Sigmoid colon (tissue), 7 donors: Measurements from ENCODE around the gene NECTIN2. TPM values are rescaled to one million over a fixed set of nuclear protein-coding genes. Genes with fewer than 3 reads are reported as not detected.
"Not testable (repeated sequence)": the region's sequence is repeated elsewhere in the genome, so short reads cannot be mapped to it uniquely, and the experiment has no call there.

Experiments
- DNase-seq: peaks from one replicate; pipeline ENCODE4 v3.0.0-alpha.2; 2019
- H3K27ac ChIP-seq, 4 donors: fragments of 200-600 bp; sonication (generic); one replicate each; pipeline ENCODE4 v1.5.1; 2016 to 2019; ENCODE audit warnings: mild to moderate bottlenecking in 1 of 4
- H3K27me3 ChIP-seq, 3 donors: fragments of 200-600 bp; sonication (generic); one replicate each; pipeline ENCODE4 v1.5.1; 2019; ENCODE audit warnings: mild to moderate bottlenecking in 1 of 3
- H3K36me3 ChIP-seq, 4 donors: fragments of 200-600 bp; sonication (generic); one replicate each; pipeline ENCODE4 v1.5.1; 2016 to 2019
- H3K4me1 ChIP-seq, 4 donors: fragments of 200-600 bp; sonication (generic); one replicate each; pipeline ENCODE4 v1.5.1; 2017 to 2019
- H3K4me3 ChIP-seq, 4 donors: fragments of 200-600 bp; sonication (generic); one replicate each; pipeline ENCODE4 v1.5.1; 2017 to 2019; ENCODE audit warnings: mild to moderate bottlenecking in 2 of 4, moderate library complexity in 1 of 4
- H3K9me3 ChIP-seq, 4 donors: fragments of 200-600 bp in 3 of 4; sonication (generic) in 3 of 4; one replicate each; pipeline versions ENCODE4 v1.5.1 to v1.6.1; 2013 to 2019
- CTCF ChIP-seq, 4 experiments: fragments of 450-650 bp in 3 of 4; fragments of 200-600 bp in 1 of 4; IDR thresholded peaks; one replicate each; pipeline ENCODE4 v1.5.1; 2016 to 2019; ENCODE audit warnings: antibody characterized with exemption in 4 of 4, mild to moderate bottlenecking in 3 of 4, moderate library complexity in 2 of 4
- EP300 ChIP-seq, 4 donors: sonication (generic); formaldehyde crosslinking; IDR thresholded peaks; one replicate each; pipeline ENCODE4 v1.6.1; 2017; ENCODE audit warnings: antibody characterized with exemption in 4 of 4
- POLR2A ChIP-seq, 2 donors: fragments of 450-650 bp; IDR thresholded peaks; one replicate each; pipeline ENCODE4 v1.6.1; 2016; ENCODE audit warnings: antibody characterized with exemption in 2 of 2, mild to moderate bottlenecking in 2 of 2, moderate library complexity in 2 of 2
- POLR2AphosphoS5 ChIP-seq, 4 donors: sonication (generic); formaldehyde crosslinking; IDR thresholded peaks; one replicate each; pipeline ENCODE4 v1.6.1; 2017; ENCODE audit warnings: antibody characterized with exemption in 4 of 4
- WGBS, 2 donors: extraction: QIAGEN DNeasy Blood & Tissue Kit; methylation state at CpG; one replicate each; pipeline ENCODE4 v1.1.7; 2013; 5-methylcytosine and 5-hydroxymethylcytosine counted together
- intact Hi-C: fragments of 100-400 bp; cut with DNase I; formaldehyde crosslinking; loops from one replicate; pipeline ENCODE4 v1.15.1; 2023
- polyA plus RNA-seq, 3 donors: library from polyadenylated mRNA; stranded (reverse); fragments of 200-250 nt; gene quantifications; one replicate each; pipeline ENCODE4 v1.2.3, GENCODE V29; 2013
- total RNA-seq, 4 donors: library from RNA; depleted of rRNA; stranded (reverse); fragments of >200 nt; gene quantifications; one replicate each; pipeline ENCODE4 v1.1.0, GENCODE V29; 2016
- donor health status: healthy with polysubstance abuse.
- donor health status: Bipolar disorder and iron deficiency.
- donor health status: healthy.

Gene NECTIN2
- total and polyA plus RNA-seq, 7 donors: 15.6 to 68.6 (median 27.3) TPM

- 89 to 91% methylated on average over 4 of the region's 4 CpGs for WGBS, 2 donors
- peaks cover 0 to 23% (median 21%) of the 10 kb centered on the region in 4 donors for H3K4me1 ChIP-seq
- H3K27ac ChIP-seq: no peak overlapping the region
- TF ChIP-seq POLR2A (IDR thresholded peaks at IDR 0.05) (no peak), EP300 (IDR thresholded peaks at IDR 0.05) (no peak), CTCF (IDR thresholded peaks at IDR 0.05) (no peak), POLR2AphosphoS5 (IDR thresholded peaks at IDR 0.05) (no peak)
- no peak overlapping the region for H3K4me3 ChIP-seq
- no peaks in the 10 kb centered on the region for H3K9me3 ChIP-seq
- H3K27me3 ChIP-seq: no peaks in the 10 kb centered on the region
- H3K36me3 ChIP-seq: peaks cover 0 to 55% (median 11%) of the 10 kb centered on the region in 4 donors
- no peak for DNase-seq
- intact Hi-C loops: no loop called here
These were observed 41.6 kb downstream of the NECTIN2 start for GRCh38 chr19:44887648-44888047.

- H3K27ac ChIP-seq, H3K4me3 ChIP-seq, intact Hi-C loops, H3K27me3 ChIP-seq, DNase-seq, H3K9me3 ChIP-seq: not testable (repeated sequence)
- Histone ChIP-seq H3K36me3 (peaks cover 5 to 56% (median 17%) of the 10 kb centered on the region in 4 donors), H3K4me1 (peaks cover 0 to 26% (median 24%) of the 10 kb centered on the region in 4 donors)
- WGBS, 2 donors: 91 to 98% methylated on average over 5 of the region's 5 CpGs
These were observed 42.2 kb downstream of the NECTIN2 start for GRCh38 chr19:44888335-44888734.

- no peak for DNase-seq
- intact Hi-C loops: loop anchor here (2.0 to 5.0 kb wide), 2 partner anchors 41 to 362 kb away; partner anchors contain the start of gene MARK4
- TF ChIP-seq EP300 (IDR thresholded peaks at IDR 0.05): no peak
- no peak for TF ChIP-seq CTCF (IDR thresholded peaks at IDR 0.05)
- no peak for TF ChIP-seq POLR2A (IDR thresholded peaks at IDR 0.05)
- no peak for TF ChIP-seq POLR2AphosphoS5 (IDR thresholded peaks at IDR 0.05)
- Histone ChIP-seq H3K4me3 (peak overlapping the region; percentile 50 to 65 (median 58)), H3K9me3 (no peaks in the 10 kb centered on the region), H3K27me3 (no peaks in the 10 kb centered on the region), H3K27ac (peak overlapping the region; percentile 91 to 96 (median 94)), H3K4me1 (peaks cover 0 to 26% (median 24%) of the 10 kb centered on the region in 4 donors), H3K36me3 (peaks cover 17 to 59% (median 31%) of the 10 kb centered on the region in 4 donors)
- WGBS, 2 donors: 42 to 58% methylated on average over 17 of the region's 17 CpGs
These were observed 43.8 kb downstream of the NECTIN2 start for GRCh38 chr19:44889830-44890365.

GRCh38 chr19:44890366-44891015 lies 44.4 kb downstream of the NECTIN2 start:
- DNase-seq: no peak
- 0% methylated on average over 40 of the region's 40 CpGs for WGBS, 2 donors
- no peaks in the 10 kb centered on the region for H3K27me3 ChIP-seq
- TF ChIP-seq POLR2A (IDR thresholded peaks at IDR 0.05) (no peak), POLR2AphosphoS5 (IDR thresholded peaks at IDR 0.05) (peak in 3 of 4 donors; percentile 64 to 83 (median 78)), EP300 (IDR thresholded peaks at IDR 0.05) (peak in 1 of 4 donors; percentile 75)
- intact Hi-C loops: loop anchor here (2.0 to 5.0 kb wide), 2 partner anchors 42 to 362 kb away; partner anchors contain the start of gene MARK4
- H3K4me1 ChIP-seq: peaks cover 0 to 26% (median 24%) of the 10 kb centered on the region in 4 donors
- peak overlapping the region; percentile 91 to 96 (median 94) for H3K27ac ChIP-seq
- H3K4me3 ChIP-seq: peak overlapping the region; percentile 50 to 65 (median 58)
- peaks cover 22 to 63% (median 36%) of the 10 kb centered on the region in 4 donors for H3K36me3 ChIP-seq
- no peaks in the 10 kb centered on the region for H3K9me3 ChIP-seq

- H3K36me3 ChIP-seq: peaks cover 30 to 64% (median 41%) of the 10 kb centered on the region in 4 donors
- 0 to 1% methylated on average over 81 of the region's 81 CpGs for WGBS, 2 donors
- H3K27me3 ChIP-seq: no peaks in the 10 kb centered on the region
- no peaks in the 10 kb centered on the region for H3K9me3 ChIP-seq
- peak within 1 kb of the TSS; percentile 91 to 96 (median 94) for H3K27ac ChIP-seq
- peak; percentile 100 for DNase-seq
- no peak for TF ChIP-seq POLR2A (IDR thresholded peaks at IDR 0.05)
- TF ChIP-seq EP300 (IDR thresholded peaks at IDR 0.05): no peak
- TF ChIP-seq CTCF (IDR thresholded peaks at IDR 0.05): no peak
- TF ChIP-seq POLR2AphosphoS5 (IDR thresholded peaks at IDR 0.05): peak in 2 of 4 donors; percentile 70 to 79
- peaks cover 0 to 26% (median 24%) of the 10 kb centered on the region in 4 donors for H3K4me1 ChIP-seq
- H3K4me3 ChIP-seq: peak within 1 kb of the TSS; percentile 50 to 99 (median 94)
- intact Hi-C loops: loop anchor here (2.0 to 5.0 kb wide), 2 partner anchors 42 to 361 kb away; partner anchors contain the start of gene MARK4
These were observed 45.2 kb downstream of the NECTIN2 start, which contains the start of gene TOMM40 for GRCh38 chr19:44891016-44891882. TOMM40 (plus strand) TSS chr19:44891254; CDS start chr19:44891416, 162 bp downstream.
